Ovary (tissue), 9 donors: Measurements from ENCODE around the gene TRIM28. TPM values are rescaled to one million over a fixed set of nuclear protein-coding genes. Genes with fewer than 3 reads are reported as not detected.
A peak's percentile ranks its signal among the peaks of the same experiment; 100 is the strongest.

Experiments
- DNase-seq, 5 donors: peaks; one replicate each; pipeline ENCODE4 v3.0.0-alpha.2; 2019 to 2020
- H3K27ac ChIP-seq, 2 donors: fragments of 200-600 bp; one replicate each; pipeline versions ENCODE4 v1.5.1 to v1.8.0; 2019 to 2022
- H3K27me3 ChIP-seq: fragments of 200-600 bp; one replicate; pipeline ENCODE4 v1.8.0; 2022
- H3K36me3 ChIP-seq: fragments of 200-600 bp; sonication (generic); one replicate; pipeline ENCODE4 v1.5.1; 2019
- H3K4me1 ChIP-seq: one replicate; pipeline ENCODE4 v1.8.1; 2013; ENCODE audit warnings: mild to moderate bottlenecking, moderate library complexity; ENCODE audit not compliant: insufficient read depth
- H3K4me3 ChIP-seq: fragments of 200-600 bp; sonication (generic); one replicate; pipeline ENCODE4 v1.5.1; 2017
- H3K9me3 ChIP-seq, 2 donors: fragments of 200-600 bp in 1 of 2; sonication (generic) in 1 of 2; one replicate each; pipeline versions ENCODE4 v1.5.1 to v1.8.1; 2013 to 2019; ENCODE audit warnings: mild to moderate bottlenecking in 1 of 2, moderate library complexity in 1 of 2
- CTCF ChIP-seq, 3 donors: fragments of 450-650 bp in 2 of 3; fragments of 200-600 bp in 1 of 3; IDR thresholded peaks; one replicate each; pipeline versions ENCODE4 v1.5.1 to v1.8.0; 2016 to 2022; ENCODE audit warnings: antibody characterized with exemption in 3 of 3, mild to moderate bottlenecking in 1 of 3
- EP300 ChIP-seq: sonication (generic); formaldehyde crosslinking; IDR thresholded peaks from one replicate; pipeline ENCODE4 v1.6.1; 2017; ENCODE audit warnings: antibody characterized with exemption
- POLR2A ChIP-seq: fragments of 450-650 bp; IDR thresholded peaks from one replicate; pipeline ENCODE4 v1.6.1; 2017; ENCODE audit warnings: antibody characterized with exemption, mild to moderate bottlenecking, moderate library complexity
- WGBS, 3 donors: extraction: QIAGEN DNeasy Blood & Tissue Kit in 1 of 3; methylation state at CpG; one replicate each; pipeline versions ENCODE4 v1.1.5 to v1.1.7; 2013 to 2017; 5-methylcytosine and 5-hydroxymethylcytosine counted together
- intact Hi-C, 4 donors: fragments of 100-400 bp; cut with DNase I; formaldehyde crosslinking; loops; one replicate each; pipeline versions ENCODE4 v1.11.0 to v1.15.1; 2022 to 2023
- polyA plus RNA-seq, 2 donors: library from polyadenylated mRNA; stranded (reverse); fragments of 200-250 nt in 1 of 2; fragments of 350-450 nt in 1 of 2; fragmentation: Illumina TruSeq in 1 of 2; extraction: RNeasy Lipid Tissue Mini Kit (QIAGEN cat#74804) in 1 of 2; gene quantifications; one replicate each; pipeline ENCODE4 v1.2.3, GENCODE V29; 2013 to 2014
- total RNA-seq, 7 donors: library from RNA; depleted of rRNA in 2 of 7; stranded (reverse); fragments of >200 nt in 2 of 7; fragmentation: NEBNext Ultra II Directional in 3 of 7; extraction: Animal tissue kit (Norgen Biotek cat#: 25700) in 3 of 7; gene quantifications; one replicate each; pipeline versions ENCODE4 v1.1.0 to v1.2.4, GENCODE V29; 2016 to 2023
- donor health status: DM: no; HTN: no; CAD: no; lungs with moderate emphysema.
- donor health status: DM: no; HTN: no; CAD: no.
- donor health status: Bipolar disorder and iron deficiency.
- donor health status: DM: yes; HTN: yes; CAD: no.
- donor health status: DM: no; HTN: no; CAD: no.
- donor health status: DM: yes; HTN: yes; CAD: no.

Gene TRIM28
- total and polyA plus RNA-seq, 9 donors: 193 to 505 (median 317) TPM

- Histone ChIP-seq H3K4me3 (peak overlapping the region; percentile 79), H3K4me1 (peaks cover 10% of the 10 kb centered on the region), H3K36me3 (no peaks in the 10 kb centered on the region), H3K27me3 (no peaks in the 10 kb centered on the region), H3K27ac (peak overlapping the region; percentile 49 to 91), H3K9me3 (no peaks in the 10 kb centered on the region)
- intact Hi-C loops: no loop called here
- peak in 2 of 5 donors; percentile 62 to 74 for DNase-seq
- TF ChIP-seq EP300 (no peak), POLR2A (no peak), CTCF (IDR thresholded peaks at IDR 0.05) (no peak)
- 0 to 1% (median 0%) methylated on average over 42 to 92 of the region's 92 CpGs for WGBS, 3 donors
Observed at GRCh38 chr19:58544591-58545285, 874 bp downstream of the TRIM28 start.

GRCh38 chr19:58545286-58546018 is 1.6 kb downstream of the TRIM28 start:
- H3K9me3 ChIP-seq: no peaks in the 10 kb centered on the region
- WGBS, 3 donors: 3 to 6% (median 3%) methylated on average over 20 to 21 of the region's 21 CpGs
- peak overlapping the region; percentile 79 for H3K4me3 ChIP-seq
- DNase-seq: no peak
- H3K36me3 ChIP-seq: no peaks in the 10 kb centered on the region
- H3K4me1 ChIP-seq: peaks cover 10% of the 10 kb centered on the region
- peak overlapping the region in 1 of 2 donors; percentile 49 for H3K27ac ChIP-seq
- intact Hi-C loops: no loop called here
- TF ChIP-seq EP300 (no peak), POLR2A (no peak), CTCF (IDR thresholded peaks at IDR 0.05) (no peak)
- no peaks in the 10 kb centered on the region for H3K27me3 ChIP-seq

GRCh38 chr19:58546019-58546530 is 2.2 kb downstream of the TRIM28 start:
- intact Hi-C loops: no loop called here
- no peak for DNase-seq
- Histone ChIP-seq H3K27me3 (no peaks in the 10 kb centered on the region), H3K36me3 (no peaks in the 10 kb centered on the region), H3K4me1 (peaks cover 10% of the 10 kb centered on the region), H3K4me3 (peak overlapping the region; percentile 79), H3K27ac (no peak overlapping the region), H3K9me3 (no peaks in the 10 kb centered on the region)
- TF ChIP-seq EP300: no peak
- TF ChIP-seq CTCF (IDR thresholded peaks at IDR 0.05): no peak
- no peak for TF ChIP-seq POLR2A
- 0 to 7% (median 6%) methylated on average over 1 of the region's 1 CpG for WGBS, 3 donors

GRCh38 chr19:58547323-58548312 is 3.8 kb downstream of the TRIM28 start:
- H3K4me3 ChIP-seq: no peak overlapping the region
- H3K27ac ChIP-seq: no peak overlapping the region
- H3K4me1 ChIP-seq: peaks cover 10% of the 10 kb centered on the region
- DNase-seq: no peak
- WGBS, 3 donors: 83 to 89% (median 85%) methylated on average over 18 of the region's 18 CpGs
- intact Hi-C loops: no loop called here
- no peaks in the 10 kb centered on the region for H3K27me3 ChIP-seq
- no peaks in the 10 kb centered on the region for H3K36me3 ChIP-seq
- H3K9me3 ChIP-seq: no peaks in the 10 kb centered on the region
- TF ChIP-seq POLR2A (no peak), CTCF (IDR thresholded peaks at IDR 0.05) (no peak), EP300 (no peak)
